Measurements from ENCODE around the gene CNGA1.
"Not testable (repeated sequence)": the region's sequence is repeated elsewhere in the genome, so short reads cannot be mapped to it uniquely, and the experiment has no call there.

The CNGA1 gene

DNA sequence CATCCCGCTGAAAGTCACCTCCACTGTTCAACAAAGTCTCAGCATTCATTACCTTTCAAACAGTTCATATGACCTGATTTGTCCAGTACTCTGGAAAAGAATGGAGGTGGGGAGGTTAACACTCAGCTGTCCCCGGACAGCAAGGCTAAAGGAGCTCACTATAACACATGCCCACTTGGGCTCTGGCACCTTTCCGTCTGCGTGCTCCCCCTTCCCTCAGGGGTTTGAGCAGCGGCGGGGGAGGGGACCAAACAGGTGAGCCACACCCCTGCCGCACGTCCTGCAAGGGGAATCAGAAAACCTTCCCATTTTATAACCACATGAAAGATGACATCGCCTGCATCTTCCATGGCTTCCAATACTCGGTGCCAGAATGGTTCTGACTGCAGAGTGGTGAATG lies 62.2 kb downstream of the CNGA1 start:
- no peak for DNase-seq

DNA sequence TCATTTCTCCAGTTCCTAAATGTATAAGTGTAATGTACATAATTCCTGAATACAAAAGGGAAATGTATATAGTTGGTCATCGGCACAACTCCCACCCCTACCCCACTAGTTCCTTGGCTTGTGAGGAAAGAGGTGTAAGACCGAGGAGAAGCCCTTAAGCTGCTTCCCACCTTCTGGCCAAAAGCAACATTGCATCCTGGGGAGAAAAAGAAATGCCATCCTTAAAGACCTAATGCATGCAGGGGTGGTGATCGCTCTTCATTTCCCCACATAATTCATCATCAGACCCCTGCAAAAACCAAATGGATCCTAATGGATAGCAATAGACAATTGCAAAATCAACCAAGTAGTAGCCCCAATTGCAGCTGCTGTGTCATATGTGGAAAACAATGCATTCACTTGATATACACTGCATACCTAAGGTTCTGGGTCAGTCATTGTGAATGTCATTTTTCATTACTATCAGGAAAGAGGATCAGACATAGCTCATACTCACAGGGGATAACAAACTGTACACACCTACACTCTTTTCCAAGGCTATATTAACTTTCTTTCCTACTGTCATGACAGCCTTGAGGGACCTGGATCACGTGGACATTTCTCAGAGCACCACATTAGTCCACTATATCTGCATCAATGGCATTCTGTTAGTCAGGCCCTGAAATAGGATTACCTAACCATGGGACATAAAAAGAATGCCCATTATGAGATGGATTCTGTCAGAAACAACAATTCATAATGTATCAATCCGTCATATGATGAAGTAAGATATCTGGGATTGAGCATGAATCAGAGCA lies 70.4 kb downstream of the CNGA1 start:
- no peak for DNase-seq

DNA sequence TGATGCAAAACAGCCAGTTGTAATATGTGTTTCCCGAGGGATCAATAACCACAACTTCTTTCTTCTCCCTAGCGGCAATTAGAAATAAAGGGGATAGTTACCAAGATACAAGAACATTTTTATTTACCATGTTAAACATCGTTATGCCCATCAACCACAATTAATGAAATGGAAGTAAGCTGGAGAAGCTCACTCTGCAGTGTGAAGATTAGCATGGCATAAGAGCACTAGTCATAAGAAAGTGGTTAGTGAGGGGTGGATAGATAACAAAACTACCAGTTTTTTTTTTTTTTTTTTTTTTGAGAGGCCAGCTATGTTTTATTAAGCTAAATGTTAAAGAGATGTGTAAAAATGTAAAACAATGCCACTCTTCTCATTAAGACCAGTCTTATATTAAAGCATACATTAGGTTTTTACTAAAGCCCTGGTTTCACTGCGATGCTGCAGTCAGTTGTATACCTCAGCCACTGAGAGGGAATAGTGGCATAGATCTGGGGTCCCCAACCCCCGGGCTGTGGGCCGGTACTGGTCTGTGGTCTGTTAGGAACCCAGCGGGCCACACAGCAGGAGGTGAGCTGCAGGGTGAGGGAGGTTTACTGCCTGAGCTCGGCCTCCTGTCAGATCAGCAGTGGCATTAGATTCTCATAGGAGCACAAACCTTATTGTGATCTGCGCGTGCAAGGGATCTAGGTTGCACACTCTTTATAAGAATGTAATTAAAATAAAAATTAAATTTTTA lies 74.2 kb downstream of the CNGA1 start:
- no peak for DNase-seq

DNA sequence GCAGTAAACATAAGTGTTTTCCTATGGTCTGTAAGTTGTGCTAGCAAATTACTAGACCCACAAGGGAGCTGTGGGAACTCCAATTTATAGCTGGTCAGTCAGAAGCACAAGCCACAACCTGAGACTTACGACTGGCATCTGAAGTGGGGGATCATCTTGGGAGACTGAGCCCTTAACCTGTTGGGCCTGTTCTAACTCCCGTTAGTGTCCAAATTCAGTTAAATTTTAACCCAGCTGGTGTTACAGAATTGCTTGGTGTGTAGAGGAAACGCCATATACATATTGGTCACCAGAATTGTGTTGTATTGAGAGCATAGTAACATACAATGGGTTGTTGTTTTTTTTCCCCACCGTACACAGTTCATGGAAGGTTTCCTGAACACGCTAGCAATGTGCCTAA lies 77.0 kb downstream of the CNGA1 start:
- DNase-seq = no peak

DNA sequence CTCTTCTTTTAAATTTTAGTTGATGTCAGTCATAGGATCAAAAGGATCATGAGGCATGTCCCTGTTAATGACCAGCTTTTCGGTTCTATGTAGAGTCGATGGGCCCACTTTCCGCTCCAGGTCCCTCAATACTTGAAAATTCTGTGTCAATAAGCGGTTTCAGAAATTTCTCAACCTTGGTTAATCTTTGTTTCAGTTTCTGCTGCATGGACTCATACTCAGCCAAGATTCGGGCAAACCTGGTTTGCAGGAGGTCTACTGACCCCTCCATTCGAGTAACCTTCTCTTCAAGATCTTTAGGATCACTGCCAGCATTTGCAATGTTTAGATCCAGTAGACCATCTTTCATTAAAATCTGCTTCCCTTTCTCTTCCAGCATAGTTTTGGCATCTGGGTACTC lies 80.1 kb downstream of the CNGA1 start:
- no peak for DNase-seq

DNA sequence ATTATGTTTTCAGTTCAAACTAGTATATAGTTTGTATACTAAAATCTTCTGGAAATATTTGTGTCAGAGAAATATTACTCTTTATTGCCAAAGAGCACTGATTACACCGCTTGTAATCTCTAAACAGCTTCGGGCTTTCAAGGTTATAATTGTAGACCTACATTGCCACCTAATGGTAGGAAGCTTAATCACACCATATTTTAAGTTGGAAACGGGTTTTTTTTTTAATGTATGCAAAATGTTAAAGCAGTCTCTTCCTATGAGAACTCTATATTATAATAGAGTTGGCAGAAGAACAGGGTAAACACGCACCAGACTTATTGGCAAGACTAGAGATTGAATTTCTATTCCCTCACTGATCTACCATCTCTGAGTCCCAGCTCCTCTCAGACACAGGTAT lies 82.6 kb downstream of the CNGA1 start:
- peak; percentile 29 to 36 for DNase-seq

DNA sequence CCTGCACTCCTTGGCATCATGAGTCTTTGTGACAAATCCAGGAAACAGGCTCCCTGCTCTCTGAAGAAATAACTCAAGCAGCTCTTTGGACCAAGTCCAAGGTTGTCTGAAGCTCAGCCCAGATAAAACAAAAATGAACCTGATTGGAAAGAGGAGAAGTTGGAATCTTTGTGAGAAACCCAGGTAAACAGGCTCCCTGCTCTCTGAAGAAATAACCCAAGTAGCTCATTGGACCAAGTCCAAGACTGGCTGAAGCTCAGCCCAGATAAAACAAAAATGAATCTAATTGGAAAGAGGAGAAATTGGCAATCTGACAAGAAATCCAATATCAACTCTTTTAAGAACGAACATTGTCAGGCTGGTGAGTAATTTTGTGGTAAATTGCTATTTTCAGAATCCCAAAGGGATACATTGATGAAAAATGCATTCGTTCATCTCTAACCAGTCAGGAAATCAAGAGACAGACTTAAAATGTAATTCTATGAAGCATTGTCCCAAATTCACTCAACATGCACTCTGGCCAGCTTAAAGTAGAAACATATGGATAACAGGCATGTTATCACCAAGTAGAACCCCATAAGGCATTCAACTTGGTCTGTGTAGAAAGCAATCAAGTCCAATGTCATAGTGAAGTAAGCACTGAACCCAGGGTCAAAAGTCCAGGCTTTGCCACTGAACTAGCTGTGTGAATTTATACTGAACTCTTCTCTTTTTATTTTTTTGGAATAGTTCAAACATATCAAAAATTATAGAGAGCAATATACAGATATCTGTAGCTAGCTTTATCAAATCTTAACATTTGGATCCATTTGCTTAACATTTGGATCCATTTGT lies 85.3 kb downstream of the CNGA1 start:
- DNase-seq = no peak

DNA sequence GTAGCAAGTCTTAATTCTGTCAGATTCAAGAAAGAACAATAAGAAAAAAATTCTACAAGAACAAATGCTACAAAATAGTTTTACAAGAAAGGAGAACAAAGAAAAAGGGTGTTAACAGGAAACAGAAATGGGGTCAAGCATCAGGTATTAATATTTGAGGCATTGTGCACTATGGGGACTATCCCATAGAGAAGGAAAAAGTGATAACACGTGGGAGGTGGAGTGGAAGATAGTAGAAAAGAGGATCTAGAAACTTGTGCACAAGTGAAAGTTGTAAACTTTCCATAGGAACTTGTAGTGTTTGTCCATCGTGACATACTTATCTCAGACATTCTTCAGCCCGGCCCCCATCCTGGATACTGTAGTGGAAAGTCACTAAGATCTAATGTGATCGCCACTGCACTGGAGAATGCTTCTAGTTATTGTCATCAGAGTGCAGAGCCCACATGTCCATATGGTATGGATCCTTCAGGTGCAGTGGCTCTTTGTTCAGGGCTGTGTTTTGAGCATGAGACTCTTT lies 86.7 kb downstream of the CNGA1 start:
- no peak for DNase-seq

DNA sequence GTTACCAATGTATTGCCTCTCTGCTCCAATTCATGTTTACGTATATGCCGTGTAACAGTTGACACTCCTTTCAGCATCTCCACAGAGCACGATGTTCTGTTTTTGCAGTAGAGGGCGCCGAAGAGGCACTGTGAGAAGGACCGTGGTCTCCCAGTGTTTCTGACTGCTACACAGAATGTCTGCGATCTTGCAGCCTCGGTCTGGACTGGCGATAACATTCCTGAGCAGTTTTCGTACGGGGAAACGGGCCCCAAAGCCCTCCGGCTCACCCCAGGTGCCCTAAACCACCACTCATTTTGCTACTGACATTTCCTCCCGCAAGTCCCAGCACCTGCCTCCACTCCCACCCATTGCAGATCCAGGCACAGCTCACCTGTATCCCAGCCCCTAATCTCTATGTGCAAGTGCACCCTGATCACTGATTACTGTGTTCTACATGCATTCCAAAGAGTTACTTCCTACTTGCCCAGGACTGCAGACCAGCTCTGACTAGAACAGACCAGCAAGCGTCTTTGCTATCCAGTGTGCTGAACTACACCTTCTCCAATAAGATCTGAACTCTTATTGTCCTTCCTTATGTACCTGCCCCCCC lies 89.7 kb downstream of the CNGA1 start:
- DNase-seq = peak in 1 of 2 experiments; percentile 37

DNA sequence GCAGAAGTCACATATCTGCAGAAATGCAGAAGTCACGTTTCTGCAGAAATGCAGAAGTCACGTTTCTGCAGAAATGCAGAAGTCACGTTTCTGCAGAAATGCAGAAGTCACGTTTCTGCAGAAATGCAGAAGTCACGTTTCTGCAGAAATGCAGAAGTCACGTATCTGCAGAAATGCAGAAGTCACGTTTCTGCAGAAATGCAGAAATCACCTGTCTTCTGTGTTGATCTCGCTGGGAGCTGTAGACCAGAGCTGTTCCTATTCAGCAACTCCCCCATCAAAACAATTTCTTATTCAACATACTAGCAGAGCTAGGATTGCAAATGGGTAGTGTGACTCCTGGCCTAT lies 93.2 kb downstream of the CNGA1 start:
- not testable (repeated sequence) for DNase-seq

DNA sequence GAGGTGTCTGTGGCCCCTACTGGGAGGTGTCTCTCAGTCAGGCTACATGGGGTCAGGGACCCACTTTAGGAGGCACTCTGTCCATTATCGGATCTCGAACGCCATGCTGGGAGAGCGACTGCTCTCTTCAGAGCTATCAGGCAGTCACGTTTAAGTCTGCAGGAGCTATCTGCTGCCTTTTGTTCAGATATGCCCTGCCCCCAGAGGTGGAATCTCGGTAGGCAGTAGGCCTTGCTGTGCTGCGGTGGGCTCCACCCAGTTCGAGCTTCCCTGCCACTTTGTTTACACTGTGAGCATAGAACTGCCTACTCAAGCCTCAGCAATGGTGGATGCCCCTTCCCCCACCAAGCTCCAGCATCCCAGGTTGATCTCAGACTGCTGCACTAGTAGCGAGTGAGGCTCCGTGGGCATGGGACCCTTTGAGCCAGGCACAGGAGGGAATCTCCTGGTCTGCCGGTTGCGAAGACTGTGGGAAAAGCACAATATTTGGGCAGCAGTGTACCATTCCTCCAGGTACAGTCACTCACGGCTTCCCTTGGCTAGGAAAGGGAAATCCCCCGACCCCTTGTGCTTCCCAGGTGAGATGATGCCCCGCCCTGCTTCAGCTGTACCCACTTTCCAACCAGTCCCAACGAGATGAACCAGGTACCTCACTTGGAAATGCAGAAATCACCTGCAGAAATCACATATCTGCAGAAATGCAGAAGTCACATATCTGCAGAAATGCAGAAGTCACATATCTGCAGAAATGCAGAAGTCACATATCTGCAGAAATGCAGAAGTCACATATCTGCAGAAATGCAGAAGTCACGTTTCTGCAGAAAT lies 93.8 kb downstream of the CNGA1 start:
- DNase-seq = not testable (repeated sequence)

DNA sequence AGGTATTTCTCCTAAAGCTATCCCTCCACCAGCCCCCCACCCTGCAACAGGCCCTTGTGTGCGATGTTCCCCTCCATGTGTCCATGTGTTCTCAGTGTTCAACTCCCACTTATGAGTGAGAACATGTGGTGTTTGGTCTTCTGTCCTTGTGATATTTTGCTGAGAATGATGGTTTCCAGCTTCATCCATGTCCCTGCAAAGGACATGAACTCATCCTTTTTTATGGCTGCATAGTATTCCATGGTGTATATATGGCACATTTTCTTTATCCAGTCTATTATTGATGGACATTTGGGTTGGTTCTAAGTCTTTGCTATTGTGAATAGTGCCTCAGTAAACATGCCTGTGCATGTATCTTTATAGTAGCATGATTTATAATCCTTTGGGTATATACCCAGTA lies 99.3 kb downstream of the CNGA1 start:
- not testable (repeated sequence) for DNase-seq

DNA sequence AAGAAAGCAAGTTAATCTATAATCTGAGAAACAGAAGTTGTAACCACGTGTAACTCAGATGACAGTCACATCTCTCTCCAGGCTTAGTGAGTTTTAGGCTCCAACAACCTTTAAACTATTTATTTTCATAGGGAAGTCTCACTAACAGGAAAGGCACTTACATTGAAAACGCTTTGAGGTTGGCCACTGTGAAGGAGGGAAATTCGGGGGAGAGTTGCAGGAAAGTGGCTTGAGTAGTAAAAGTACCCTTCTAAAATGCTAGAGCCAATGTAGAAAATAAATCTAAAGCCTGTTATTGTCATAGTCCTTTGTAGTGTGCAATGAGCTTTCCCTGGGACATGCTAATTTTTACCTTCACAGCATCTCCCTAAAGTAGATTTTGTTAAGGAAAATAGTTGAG lies 101.1 kb downstream of the CNGA1 start:
- DNase-seq = no peak

DNA sequence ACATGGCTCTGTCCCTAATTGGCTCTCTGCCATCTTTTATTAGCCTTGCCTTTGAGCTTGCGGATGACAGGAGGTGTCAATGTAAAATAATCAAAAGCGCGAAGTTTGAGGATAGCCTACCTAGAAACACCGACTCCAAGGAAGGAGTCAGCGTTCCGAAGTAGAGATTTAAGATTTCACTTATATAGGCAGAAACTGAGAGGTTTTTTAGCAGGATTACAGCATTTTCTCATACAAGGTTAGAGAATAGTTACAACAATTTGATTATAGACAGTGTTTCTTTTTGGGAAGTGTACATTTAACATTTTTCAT lies 101.6 kb downstream of the CNGA1 start:
- DNase-seq = peak in 1 of 2 experiments; percentile 40

DNA sequence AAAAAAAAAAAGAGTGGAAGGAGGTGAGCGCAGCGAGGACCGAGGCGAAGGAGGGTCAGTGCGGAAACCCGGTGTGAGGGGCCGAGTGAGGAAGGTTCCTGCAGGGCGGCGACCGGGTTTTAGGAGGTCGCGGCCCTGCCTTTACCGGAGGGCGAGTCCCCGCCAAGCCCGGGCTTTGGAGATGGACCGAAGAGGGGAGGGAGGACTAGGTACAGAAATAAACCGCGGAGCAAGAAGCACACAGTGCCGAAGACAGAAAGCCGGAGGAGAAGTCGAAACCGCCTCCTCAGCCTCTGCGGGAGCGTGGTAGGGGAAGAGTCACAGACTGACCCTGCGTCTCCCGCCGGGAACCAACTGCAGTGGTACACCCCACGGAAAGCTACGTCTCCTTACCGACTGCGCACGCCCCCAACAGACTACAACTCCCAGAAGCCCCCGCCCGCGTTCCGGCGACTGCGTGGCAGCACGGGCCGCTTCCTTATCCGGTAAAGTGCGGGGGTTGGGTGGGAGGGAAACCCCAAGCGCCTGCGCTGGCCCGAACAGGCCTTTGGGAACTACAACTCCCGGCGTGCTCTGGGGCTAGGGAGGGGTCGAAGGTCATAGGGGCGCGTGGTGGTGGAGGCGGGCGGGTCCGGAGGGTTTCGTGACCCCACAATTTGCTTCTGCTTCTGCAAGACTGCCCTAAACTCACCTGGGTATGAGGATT lies 102.1 kb downstream of the CNGA1 start, which contains the start of gene NFXL1:
NFXL1 (minus strand) TSS at position 364 of the 706 bp plus-strand sequence. CDS start 380 bp downstream, outside the sequence.
- peak; percentile 93 to 94 for DNase-seq

DNA sequence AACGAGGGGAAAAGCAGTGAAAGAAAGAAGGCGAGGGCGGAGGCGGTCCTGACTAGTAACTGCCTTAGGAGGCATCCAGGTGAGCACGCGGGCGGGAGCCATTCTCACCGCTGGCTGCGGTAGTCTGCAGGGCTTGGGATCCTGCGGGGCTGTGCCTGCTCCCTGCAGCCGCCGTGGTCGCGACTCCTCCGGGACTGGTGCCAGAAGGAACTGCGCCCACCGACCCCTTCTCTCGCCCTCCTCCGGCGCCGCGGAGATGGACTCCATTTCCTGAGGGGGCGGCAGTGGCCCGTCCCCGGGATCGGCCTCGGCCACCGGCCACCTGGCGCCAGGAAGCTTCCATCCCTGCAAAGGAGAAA lies 102.6 kb downstream of the CNGA1 start:
- peak in 1 of 2 experiments; percentile 19 for DNase-seq

DNA sequence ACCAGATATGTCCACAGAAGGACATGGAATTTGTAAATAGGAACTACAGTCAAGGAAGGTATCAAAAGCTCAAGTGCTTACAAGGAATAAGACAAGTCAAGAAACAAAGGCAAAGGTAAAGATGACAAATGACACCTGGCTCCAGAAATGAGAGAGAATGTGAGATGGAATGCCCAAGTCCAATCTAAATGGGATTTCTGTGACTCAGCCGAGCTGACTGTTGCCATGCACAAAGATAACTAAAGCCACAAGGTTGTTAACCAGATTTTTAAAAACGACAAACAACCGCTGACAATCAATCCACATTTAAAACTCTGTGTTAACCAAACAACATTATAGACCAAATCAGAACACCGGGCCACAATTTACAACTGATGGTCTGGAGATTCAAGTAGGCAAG lies 103.2 kb downstream of the CNGA1 start:
- no peak for DNase-seq

DNA sequence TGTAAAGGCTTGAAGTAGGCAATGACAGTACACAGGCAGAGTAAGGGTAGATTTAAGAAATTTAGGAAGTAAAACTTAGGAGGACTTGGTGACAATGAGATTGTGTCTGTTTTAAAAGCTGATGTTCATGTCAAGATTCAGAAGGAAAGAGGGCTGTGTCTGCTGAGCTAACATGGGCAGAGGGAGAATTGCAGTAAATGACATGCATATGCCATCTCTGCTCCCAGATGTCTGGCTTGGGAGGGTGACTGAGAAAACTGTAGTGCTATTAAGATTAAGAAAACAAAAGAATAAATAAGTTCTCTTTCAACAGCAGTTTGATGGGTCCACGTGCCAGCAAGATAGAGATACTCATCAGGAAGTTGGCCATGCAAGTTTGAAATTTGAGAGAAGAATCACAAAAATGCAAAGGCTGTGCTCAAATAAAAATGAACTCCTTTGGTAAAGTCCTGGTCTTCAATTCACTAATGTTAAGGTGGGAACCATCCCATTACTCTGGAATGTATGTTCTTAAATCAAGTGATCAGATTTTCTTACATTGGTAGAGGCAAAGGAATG lies 109.3 kb downstream of the CNGA1 start:
- no peak for DNase-seq

DNA sequence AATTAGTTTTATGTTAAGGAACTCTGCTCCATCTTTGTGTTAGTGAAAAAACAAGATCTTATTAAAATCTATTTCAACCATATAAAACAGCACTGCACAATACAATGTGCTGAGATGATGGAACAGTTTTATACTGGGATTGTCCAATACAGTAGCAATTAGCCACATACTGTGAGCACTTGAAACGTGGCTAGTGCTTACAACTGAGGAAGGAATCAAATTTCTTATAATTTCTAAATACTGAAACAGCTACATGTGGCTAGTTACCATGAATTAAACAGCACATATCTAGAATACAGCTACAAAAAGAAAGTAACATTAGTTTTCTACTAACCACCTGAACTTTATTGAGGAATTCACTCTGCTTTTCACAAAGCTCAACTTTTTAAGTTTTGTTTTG lies 116.8 kb downstream of the CNGA1 start:
- DNase-seq = no peak

DNA sequence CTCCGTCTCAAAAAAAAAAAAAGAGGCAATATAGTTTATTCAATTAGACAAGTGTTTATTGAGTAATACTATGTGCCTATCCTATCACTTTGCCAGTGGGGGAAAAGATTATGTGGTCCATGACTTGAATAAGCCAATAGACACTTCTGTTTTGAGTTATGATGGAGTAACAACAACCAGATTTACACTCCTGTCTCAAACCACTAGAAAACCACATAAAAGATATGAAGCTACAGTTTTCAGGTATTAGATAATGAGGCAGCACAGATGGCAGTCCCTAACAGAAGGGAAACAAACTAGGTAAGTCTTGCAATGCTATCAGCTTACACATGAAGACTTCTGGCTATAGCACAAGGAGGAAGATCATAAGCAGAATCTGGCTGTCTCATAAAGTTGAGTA lies 124.6 kb downstream of the CNGA1 start:
- DNase-seq = no peak

Data from SW 1271 (cell line).